ENCODE measurements around the gene WIZ. TPM values are rescaled to one million over a fixed set of nuclear protein-coding genes. Genes with fewer than 3 reads are reported as not detected.

WIZ gene
- total and polyA plus RNA-seq, 2 of the 8 experiments (the other 6 are each of a cell fraction or from before 2014, with no cell fraction given) = 12.5 to 33.2 TPM

DNA sequence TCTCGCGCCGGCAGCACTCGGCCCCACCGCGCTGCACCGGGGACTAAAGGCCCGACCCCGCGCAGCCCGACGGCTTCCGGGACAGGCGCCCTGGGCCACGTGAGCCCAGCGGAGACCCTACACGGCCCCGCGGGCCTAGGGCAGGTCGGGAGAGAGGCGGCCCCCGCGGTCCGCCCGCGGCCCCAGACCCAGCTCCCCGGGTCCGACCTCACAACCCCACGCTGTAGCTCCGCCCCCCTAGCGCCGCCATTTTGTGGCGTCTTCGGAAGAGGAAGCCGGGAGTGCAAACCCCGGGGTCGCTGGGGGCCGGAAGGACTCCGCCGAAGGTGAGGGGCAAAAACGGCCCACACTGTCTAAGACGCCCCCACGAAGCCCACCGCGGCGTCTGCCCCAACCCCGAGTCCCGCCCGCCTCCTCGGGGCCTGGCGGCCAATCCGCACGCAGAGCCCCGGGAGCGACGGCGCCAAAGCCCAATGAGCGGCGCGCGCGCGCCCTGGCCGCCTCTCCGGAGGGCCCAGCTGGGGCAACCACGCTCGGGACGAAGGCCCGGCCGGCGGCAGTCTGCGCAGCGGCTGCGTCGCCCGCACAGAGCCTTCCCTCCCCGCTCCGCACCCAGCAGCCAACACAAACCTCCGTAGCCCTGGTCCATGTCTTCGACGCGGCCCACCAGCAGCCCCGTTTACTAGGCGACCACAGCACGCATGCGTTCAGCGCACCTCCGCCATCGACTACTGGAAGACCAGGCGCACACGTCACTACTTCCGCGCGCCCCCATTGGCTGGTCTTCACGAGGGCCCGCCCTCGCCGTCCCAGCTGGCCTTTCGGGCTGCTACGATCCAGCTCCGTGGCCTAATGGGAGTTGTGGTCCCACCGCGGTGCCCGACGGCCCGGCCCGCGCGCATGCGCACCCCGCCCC, 70.4 kb downstream of the WIZ start, which contains the start of gene AKAP8 (continued):
- TF ChIP-seq TAF1 (IDR thresholded peaks at IDR 0.05; ENCODE audit: low read depth, low read length) (peak; percentile 92), PHF8 (conservative IDR thresholded peaks at IDR 0.05; ENCODE audit: low read depth, low read length) (peak; percentile 91), SAP30 (IDR thresholded peaks at IDR 0.05; ENCODE audit: insufficient read depth, insufficient replicate concordance, low read length) (no peak), NRF1 (IDR thresholded peaks at IDR 0.05; ENCODE audit: low read depth, low read length) (peak; percentile 79), KDM1A (IDR thresholded peaks at IDR 0.05; ENCODE audit: borderline replicate concordance, low read length) (no peak), TAF7 (optimal IDR thresholded peaks at IDR 0.05; ENCODE audit: borderline replicate concordance, low read depth, low read length) (peak; percentile 77), HDAC6 (IDR thresholded peaks at IDR 0.05; ENCODE audit: low read depth, low read length) (no peak), CHD2 (IDR thresholded peaks at IDR 0.05; ENCODE audit: low read length) (peak; percentile 80), SIX5 (IDR thresholded peaks at IDR 0.05; ENCODE audit: low read depth, low read length) (peak; percentile 36), POLR2A (IDR thresholded peaks at IDR 0.05; ENCODE audit: control extremely low read depth in 1 of 2, low read depth in 2 of 2, low read length in 2 of 2) (peak; percentile 91 to 96), BCL11A (IDR thresholded peaks at IDR 0.05; ENCODE audit: low read depth in 2 of 2, low read length in 2 of 2) (no peak), RAD21 (IDR thresholded peaks at IDR 0.05 in 1 of 2, conservative IDR thresholded peaks at IDR 0.05 in 1 of 2; ENCODE audit: low read depth in 2 of 2, low read length in 2 of 2) (no peak), EGR1 (IDR thresholded peaks at IDR 0.05; ENCODE audit: borderline replicate concordance, low read depth, low read length) (peak; percentile 25; the same call in 1 of the 2 replicates), RFX5 (IDR thresholded peaks at IDR 0.05; ENCODE audit: borderline replicate concordance, low read depth, low read length) (no peak), BACH1 (IDR thresholded peaks at IDR 0.05; ENCODE audit: low read length) (no peak), TBP (IDR thresholded peaks at IDR 0.05; ENCODE audit: low read depth, low read length) (peak; percentile 88)
- TF ChIP-seq, protein P1, sequence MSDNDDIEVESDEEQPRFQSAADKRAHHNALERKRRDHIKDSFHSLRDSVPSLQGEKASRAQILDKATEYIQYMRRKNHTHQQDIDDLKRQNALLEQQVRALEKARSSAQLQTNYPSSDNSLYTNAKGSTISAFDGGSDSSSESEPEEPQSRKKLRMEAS (IDR thresholded peaks at IDR 0.05) = peak; percentile 78
- TF ChIP-seq, protein P2, sequence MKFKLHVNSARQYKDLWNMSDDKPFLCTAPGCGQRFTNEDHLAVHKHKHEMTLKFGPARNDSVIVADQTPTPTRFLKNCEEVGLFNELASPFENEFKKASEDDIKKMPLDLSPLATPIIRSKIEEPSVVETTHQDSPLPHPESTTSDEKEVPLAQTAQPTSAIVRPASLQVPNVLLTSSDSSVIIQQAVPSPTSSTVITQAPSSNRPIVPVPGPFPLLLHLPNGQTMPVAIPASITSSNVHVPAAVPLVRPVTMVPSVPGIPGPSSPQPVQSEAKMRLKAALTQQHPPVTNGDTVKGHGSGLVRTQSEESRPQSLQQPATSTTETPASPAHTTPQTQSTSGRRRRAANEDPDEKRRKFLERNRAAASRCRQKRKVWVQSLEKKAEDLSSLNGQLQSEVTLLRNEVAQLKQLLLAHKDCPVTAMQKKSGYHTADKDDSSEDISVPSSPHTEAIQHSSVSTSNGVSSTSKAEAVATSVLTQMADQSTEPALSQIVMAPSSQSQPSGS (IDR thresholded peaks at IDR 0.05; ENCODE audit: low read length) = peak; percentile 87; the same call in 1 of the 2 replicates

Measured in H1 (cell line).